HG03159 (cell line): Measurements from ENCODE around the gene GAB2.
A peak's percentile ranks its signal among the peaks of the same experiment; 100 is the strongest.

Experiments used
- ATAC-seq: cut with Tn5 transposase; IDR thresholded peaks from one replicate; pipeline ENCODE4 v1.9.1; 2021; ENCODE audit warnings: mild to moderate bottlenecking, moderate library complexity; ENCODE audit not compliant: unreplicated experiment

GAB2 gene

GRCh38 chr11:78400702-78401101 is 16.9 kb downstream of the GAB2 start:
- no peak for ATAC-seq

- ATAC-seq = no peak
These were observed 17.5 kb downstream of the GAB2 start for GRCh38 chr11:78400116-78400515.

GRCh38 chr11:78399136-78399535 is 18.5 kb downstream of the GAB2 start:
- ATAC-seq = no peak

GRCh38 chr11:78398715-78399114 is 18.9 kb downstream of the GAB2 start:
- no peak for ATAC-seq

GRCh38 chr11:78397398-78397797 is 20.2 kb downstream of the GAB2 start:
- ATAC-seq = peak; percentile 66

- no peak for ATAC-seq
These were observed 22.0 kb downstream of the GAB2 start for GRCh38 chr11:78395597-78395996.

- no peak for ATAC-seq
These were observed 24.8 kb downstream of the GAB2 start for GRCh38 chr11:78392854-78393253.

GRCh38 chr11:78391424-78391823 is 26.2 kb downstream of the GAB2 start:
- no peak for ATAC-seq

GRCh38 chr11:78390809-78391208 is 26.8 kb downstream of the GAB2 start:
- no peak for ATAC-seq

GRCh38 chr11:78386215-78386941 is 31.2 kb downstream of the GAB2 start:
- ATAC-seq = no peak

GRCh38 chr11:78385205-78385604 is 32.4 kb downstream of the GAB2 start:
- no peak for ATAC-seq

- no peak for ATAC-seq
These were observed 33.4 kb downstream of the GAB2 start for GRCh38 chr11:78384231-78384630.

GRCh38 chr11:78381865-78382264 is 35.8 kb downstream of the GAB2 start:
- no peak for ATAC-seq

GRCh38 chr11:78380615-78381051 is 37.0 kb downstream of the GAB2 start:
- ATAC-seq = no peak

- no peak for ATAC-seq
These were observed 38.5 kb downstream of the GAB2 start for GRCh38 chr11:78379039-78379670.

GRCh38 chr11:78377625-78378418 is 39.8 kb downstream of the GAB2 start:
- ATAC-seq = no peak

- ATAC-seq = no peak
These were observed 40.8 kb downstream of the GAB2 start for GRCh38 chr11:78376858-78377257.

- ATAC-seq = no peak
These were observed 42.7 kb downstream of the GAB2 start for GRCh38 chr11:78374917-78375316.

GRCh38 chr11:78373689-78374088 is 43.9 kb downstream of the GAB2 start:
- ATAC-seq = no peak

- no peak for ATAC-seq
These were observed 45.4 kb downstream of the GAB2 start for GRCh38 chr11:78372114-78372768.

- no peak for ATAC-seq
These were observed 46.3 kb downstream of the GAB2 start for GRCh38 chr11:78371221-78371891.
